Measurements from ENCODE around the gene RAB27A.

Gene RAB27A

GRCh38 chr15:55283379-55284147 lies 6.0 kb downstream of the RAB27A start:
- no peak for TF ChIP-seq CREB1 (IDR thresholded peaks at IDR 0.05; ENCODE audit: low read depth)
- TF ChIP-seq RAD21 (IDR thresholded peaks at IDR 0.05; ENCODE audit: low read depth) = no peak
- no peak for TF ChIP-seq TCF12 (IDR thresholded peaks at IDR 0.05; ENCODE audit: low read depth)
- no peak for TF ChIP-seq TEAD4 (IDR thresholded peaks at IDR 0.05)
- TF ChIP-seq YY1 (IDR thresholded peaks at IDR 0.05; ENCODE audit: low read depth) = no peak
- no peak for TF ChIP-seq FOXM1 (IDR thresholded peaks at IDR 0.05; ENCODE audit: borderline replicate concordance, low read depth)
- no peak for TF ChIP-seq MAX (IDR thresholded peaks at IDR 0.05)

DNA sequence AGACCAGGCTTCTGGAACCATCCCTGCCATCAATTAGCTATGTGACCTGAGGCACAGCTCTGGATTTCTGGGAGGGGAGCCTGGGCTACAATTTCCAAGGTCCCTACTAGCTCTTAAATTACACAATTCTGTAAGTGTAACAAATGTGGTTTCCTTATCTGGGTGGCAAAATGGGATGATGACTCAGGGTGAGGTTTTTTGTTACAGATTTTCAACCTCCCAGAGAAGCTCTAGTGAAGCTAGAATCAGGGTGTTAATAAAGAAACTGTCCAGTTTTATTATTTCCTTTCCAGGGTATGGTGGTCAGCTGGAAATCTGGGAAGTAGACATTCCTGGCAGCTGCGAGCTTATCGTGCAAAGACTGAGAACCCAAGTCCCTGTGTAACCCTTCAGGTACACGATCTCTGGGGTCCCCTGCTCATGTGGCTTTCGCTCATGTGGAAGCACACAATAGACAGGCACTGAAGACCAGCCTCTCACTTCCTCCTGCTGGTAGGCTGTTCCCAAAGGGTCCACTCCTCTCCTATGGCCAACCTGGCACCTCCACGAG lies 7.3 kb downstream of the RAB27A start:
- TF ChIP-seq EGR1 (IDR thresholded peaks at IDR 0.05) (no peak), YY1 (IDR thresholded peaks at IDR 0.05; ENCODE audit: low read depth) (no peak), CREB1 (IDR thresholded peaks at IDR 0.05; ENCODE audit: low read depth) (no peak), NFIC (IDR thresholded peaks at IDR 0.05) (no peak), CEBPB (IDR thresholded peaks at IDR 0.05) (no peak), TCF12 (IDR thresholded peaks at IDR 0.05; ENCODE audit: low read depth) (no peak), TAF1 (IDR thresholded peaks at IDR 0.05; ENCODE audit: low read depth) (no peak), REST (IDR thresholded peaks at IDR 0.05; ENCODE audit: low read depth) (no peak)

DNA sequence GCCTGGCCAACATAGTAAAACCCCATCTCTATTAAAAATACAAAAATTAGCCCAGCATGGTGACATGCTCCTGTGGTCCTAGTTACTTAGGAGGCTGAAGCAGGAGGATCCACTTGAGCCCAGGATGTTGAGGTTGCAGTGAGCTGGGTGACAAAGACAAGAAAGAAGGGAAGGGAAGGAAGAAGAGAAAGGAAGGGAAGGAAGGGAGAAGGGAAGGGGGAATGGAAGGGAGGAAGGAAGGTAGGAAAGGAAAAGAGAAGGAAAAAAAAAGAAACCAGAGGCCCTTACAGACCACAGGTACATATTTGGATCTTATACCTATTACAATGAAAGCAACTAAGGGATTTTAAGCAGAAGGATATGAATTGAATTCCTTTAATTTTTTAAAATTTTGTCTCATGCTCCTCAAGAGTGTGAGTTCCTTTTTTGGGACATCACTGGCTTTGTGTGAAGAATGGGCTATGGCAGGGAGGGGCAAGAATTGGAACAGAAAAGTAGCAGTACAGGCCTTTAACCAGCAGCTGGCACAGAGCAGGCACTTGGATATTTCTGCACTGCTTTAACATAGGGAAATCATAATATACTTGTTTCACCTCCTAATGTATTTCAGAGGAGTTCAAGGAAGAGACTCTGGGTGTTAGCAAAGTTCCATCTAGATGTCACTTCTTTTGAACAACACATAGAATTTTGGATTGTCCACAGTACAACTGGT lies 7.9 kb downstream of the RAB27A start:
- no peak for TF ChIP-seq TAF1 (IDR thresholded peaks at IDR 0.05; ENCODE audit: low read depth)
- no peak for TF ChIP-seq EP300 (IDR thresholded peaks at IDR 0.05; ENCODE audit: borderline replicate concordance)
- no peak for TF ChIP-seq EGR1 (IDR thresholded peaks at IDR 0.05)
- no peak for TF ChIP-seq TEAD4 (IDR thresholded peaks at IDR 0.05)
- TF ChIP-seq CEBPB (IDR thresholded peaks at IDR 0.05) = no peak
- TF ChIP-seq NFIC (IDR thresholded peaks at IDR 0.05) = no peak
- TF ChIP-seq FOXM1 (IDR thresholded peaks at IDR 0.05; ENCODE audit: borderline replicate concordance, low read depth) = no peak
- no peak for TF ChIP-seq RAD21 (IDR thresholded peaks at IDR 0.05; ENCODE audit: low read depth)
- TF ChIP-seq YY1 (IDR thresholded peaks at IDR 0.05; ENCODE audit: low read depth) = no peak
- no peak for TF ChIP-seq MAX (IDR thresholded peaks at IDR 0.05)
- TF ChIP-seq TCF12 (IDR thresholded peaks at IDR 0.05; ENCODE audit: low read depth) = no peak
- TF ChIP-seq, protein P1, sequence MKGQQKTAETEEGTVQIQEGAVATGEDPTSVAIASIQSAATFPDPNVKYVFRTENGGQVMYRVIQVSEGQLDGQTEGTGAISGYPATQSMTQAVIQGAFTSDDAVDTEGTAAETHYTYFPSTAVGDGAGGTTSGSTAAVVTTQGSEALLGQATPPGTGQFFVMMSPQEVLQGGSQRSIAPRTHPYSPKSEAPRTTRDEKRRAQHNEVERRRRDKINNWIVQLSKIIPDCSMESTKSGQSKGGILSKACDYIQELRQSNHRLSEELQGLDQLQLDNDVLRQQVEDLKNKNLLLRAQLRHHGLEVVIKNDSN (IDR thresholded peaks at IDR 0.05) = no peak
- no peak for TF ChIP-seq REST (IDR thresholded peaks at IDR 0.05; ENCODE audit: low read depth)
- no peak for TF ChIP-seq CREB1 (IDR thresholded peaks at IDR 0.05; ENCODE audit: low read depth)
- no peak for TF ChIP-seq ZBTB7A (IDR thresholded peaks at IDR 0.05; ENCODE audit: low read depth)

DNA sequence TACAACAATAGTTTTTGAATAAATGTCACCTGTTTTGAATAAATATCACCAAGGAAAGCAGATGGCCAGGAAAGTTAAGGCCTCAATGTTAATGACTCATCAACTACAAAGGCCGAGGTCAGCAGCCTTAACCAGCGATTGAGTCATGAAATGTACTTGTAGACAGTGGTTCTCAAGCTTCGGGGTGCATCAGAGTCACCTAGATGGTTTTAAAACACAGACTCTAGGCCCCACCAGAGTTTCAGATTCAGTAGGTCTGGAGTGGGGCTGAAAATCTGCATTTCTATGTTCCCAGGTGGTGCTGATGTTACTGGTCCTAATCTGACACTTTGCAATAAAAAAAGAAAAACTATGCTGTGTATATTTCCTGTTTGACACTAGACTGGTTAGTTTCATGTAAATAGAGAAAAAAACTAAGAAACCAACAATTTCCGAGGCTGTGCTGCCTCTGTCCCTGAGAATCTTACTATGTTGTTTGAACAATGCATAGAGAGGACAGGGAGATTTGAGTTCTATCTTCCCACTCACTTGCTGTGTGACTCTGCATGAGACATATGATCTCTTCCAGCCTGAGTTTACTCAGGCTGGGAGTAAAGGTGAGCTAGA lies 9.8 kb downstream of the RAB27A start:
- TF ChIP-seq NFIC (IDR thresholded peaks at IDR 0.05) (no peak), CEBPB (IDR thresholded peaks at IDR 0.05) (no peak), TEAD4 (IDR thresholded peaks at IDR 0.05) (no peak), FOXM1 (IDR thresholded peaks at IDR 0.05; ENCODE audit: borderline replicate concordance, low read depth) (no peak), REST (IDR thresholded peaks at IDR 0.05; ENCODE audit: low read depth) (no peak), EP300 (IDR thresholded peaks at IDR 0.05; ENCODE audit: borderline replicate concordance) (no peak)
- TF ChIP-seq, protein P1 (IDR thresholded peaks at IDR 0.05) = no peak
